Urinary bladder (tissue), 4 donors: ENCODE data around the gene IL10RB. TPM values are rescaled to one million over a fixed set of nuclear protein-coding genes. Genes with fewer than 3 reads are reported as not detected.

Source experiments
- DNase-seq: peaks from one replicate; pipeline ENCODE4 v3.0.0-alpha.2; 2015; ENCODE audit errors: extremely low spot score
- H3K27ac ChIP-seq: one replicate; pipeline ENCODE4 v1.5.1; 2013; ENCODE audit warnings: low read depth, mild to moderate bottlenecking, moderate library complexity
- H3K36me3 ChIP-seq: one replicate; pipeline ENCODE4 v1.6.1; 2013; ENCODE audit warnings: mild to moderate bottlenecking, moderate library complexity; ENCODE audit not compliant: insufficient read depth
- H3K4me1 ChIP-seq: one replicate; pipeline ENCODE4 v1.6.1; 2013; ENCODE audit warnings: mild to moderate bottlenecking, moderate library complexity; ENCODE audit not compliant: insufficient read depth
- H3K4me3 ChIP-seq: one replicate; pipeline ENCODE4 v1.5.1; 2013; ENCODE audit warnings: low read depth, low read length
- WGBS: extraction: QIAGEN DNeasy Blood & Tissue Kit; methylation state at CpG from one replicate; pipeline ENCODE4 v1.1.7; 2013; 5-methylcytosine and 5-hydroxymethylcytosine counted together
- polyA plus RNA-seq: library from polyadenylated mRNA; stranded (reverse); fragments of 200-250 nt; gene quantifications from one replicate; pipeline ENCODE4 v1.2.3, GENCODE V29; 2013
- total RNA-seq: library from RNA; depleted of rRNA; stranded (reverse); fragments of >200 nt; gene quantifications from one replicate; pipeline ENCODE4 v1.2.3, GENCODE V29; 2014
- donor health status: healthy with polysubstance abuse.
- donor health status: healthy.

Gene IL10RB
- total and polyA plus RNA-seq, 2 donors, result 30.0 to 31.4 TPM

GRCh38 chr21:33264561-33264960, 1.6 kb upstream of the IL10RB start:
- H3K4me1 ChIP-seq, result no peaks in the 10 kb centered on the region
- H3K27ac ChIP-seq, result no peak overlapping the region
- WGBS, result 86% methylated on average over 11 of the region's 11 CpGs
- no peak for DNase-seq
- H3K4me3 ChIP-seq, result no peak overlapping the region
- H3K36me3 ChIP-seq, result no peaks in the 10 kb centered on the region

GRCh38 chr21:33265664-33266049, 510 bp upstream of the IL10RB start:
- H3K4me3 ChIP-seq, result peak overlapping the region; percentile 89
- H3K36me3 ChIP-seq, result no peaks in the 10 kb centered on the region
- H3K4me1 ChIP-seq, result no peaks in the 10 kb centered on the region
- WGBS, result 28% methylated on average over 12 of the region's 12 CpGs
- no peak overlapping the region for H3K27ac ChIP-seq
- peak; percentile 2 for DNase-seq

DNA sequence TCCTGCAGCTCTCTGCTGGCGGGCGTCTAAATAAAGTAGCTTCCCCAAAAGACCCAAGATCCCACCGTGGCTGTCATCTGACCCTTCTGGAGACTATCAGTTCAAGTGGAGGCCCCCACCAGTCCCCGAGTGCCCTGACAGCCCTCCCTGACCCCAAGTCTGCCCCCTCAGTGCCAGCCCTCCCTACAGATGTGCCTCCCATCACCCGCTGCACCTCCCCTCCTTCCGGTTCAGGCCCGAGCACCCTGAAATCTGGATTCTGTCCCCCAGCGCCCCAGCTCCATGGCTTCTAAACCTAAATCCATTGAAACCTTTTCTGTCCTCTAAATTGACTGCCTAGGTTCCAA, 595 bp downstream of the IL10RB start:
- no peak for DNase-seq
- WGBS, result 5% methylated on average over 8 of the region's 8 CpGs
- H3K36me3 ChIP-seq, result no peaks in the 10 kb centered on the region
- H3K4me1 ChIP-seq, result no peaks in the 10 kb centered on the region
- peak overlapping the region; percentile 89 for H3K4me3 ChIP-seq
- H3K27ac ChIP-seq, result peak overlapping the region; percentile 91

GRCh38 chr21:33267250-33267649, 1.1 kb downstream of the IL10RB start:
- peak overlapping the region; percentile 91 for H3K27ac ChIP-seq
- no peaks in the 10 kb centered on the region for H3K36me3 ChIP-seq
- peak overlapping the region; percentile 89 for H3K4me3 ChIP-seq
- no peak for DNase-seq
- 83% methylated on average over 7 of the region's 7 CpGs for WGBS
- H3K4me1 ChIP-seq, result no peaks in the 10 kb centered on the region

GRCh38 chr21:33268393-33268736, 2.2 kb downstream of the IL10RB start:
- Histone ChIP-seq H3K4me1 (no peaks in the 10 kb centered on the region), H3K4me3 (no peak overlapping the region), H3K27ac (no peak overlapping the region), H3K36me3 (no peaks in the 10 kb centered on the region)
- 87% methylated on average over 7 of the region's 7 CpGs for WGBS
- no peak for DNase-seq

DNA sequence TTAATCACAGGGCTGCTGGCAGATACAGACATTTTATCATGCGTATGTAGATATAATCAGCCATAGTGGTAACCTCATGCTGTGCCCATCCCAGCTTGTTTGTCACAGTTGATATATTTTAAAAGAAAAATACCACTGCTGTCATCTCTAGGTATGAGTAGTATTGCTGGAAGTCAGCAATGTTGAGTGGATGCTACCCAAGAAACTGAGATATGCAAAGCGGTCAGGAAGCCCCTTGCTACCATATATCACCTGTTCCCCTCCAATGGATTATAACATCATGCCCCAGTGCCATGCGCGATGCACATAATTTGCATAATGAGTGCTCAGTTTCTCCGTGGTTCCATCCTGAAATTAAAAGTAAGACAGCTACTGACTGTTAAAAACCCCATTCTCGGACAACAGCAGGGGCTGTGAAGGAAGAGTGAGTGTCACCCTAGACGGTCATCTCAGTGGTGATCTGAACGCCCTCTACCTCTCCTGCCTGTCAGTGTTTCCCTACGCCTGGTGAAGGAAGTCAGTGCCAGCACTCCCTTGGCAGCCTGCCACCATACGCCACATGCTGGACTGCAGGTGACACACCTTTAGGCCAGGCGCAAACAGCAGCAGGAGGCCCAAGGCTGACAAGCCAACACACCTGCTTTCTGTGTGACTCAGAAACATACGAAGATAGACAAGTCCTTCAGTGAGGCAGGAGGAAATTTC, 2.7 kb downstream of the IL10RB start:
- Histone ChIP-seq H3K27ac (no peak overlapping the region), H3K4me3 (no peak overlapping the region), H3K36me3 (no peaks in the 10 kb centered on the region), H3K4me1 (no peaks in the 10 kb centered on the region)
- no peak for DNase-seq
- WGBS, result 79% methylated on average over 12 of the region's 12 CpGs

- Histone ChIP-seq H3K4me1 (no peaks in the 10 kb centered on the region), H3K27ac (no peak overlapping the region), H3K4me3 (no peak overlapping the region), H3K36me3 (peaks cover 2% of the 10 kb centered on the region)
- no peak for DNase-seq
- 94% methylated on average over 8 of the region's 8 CpGs for WGBS
These were observed 4.8 kb downstream of the IL10RB start for GRCh38 chr21:33270986-33271385.

DNA sequence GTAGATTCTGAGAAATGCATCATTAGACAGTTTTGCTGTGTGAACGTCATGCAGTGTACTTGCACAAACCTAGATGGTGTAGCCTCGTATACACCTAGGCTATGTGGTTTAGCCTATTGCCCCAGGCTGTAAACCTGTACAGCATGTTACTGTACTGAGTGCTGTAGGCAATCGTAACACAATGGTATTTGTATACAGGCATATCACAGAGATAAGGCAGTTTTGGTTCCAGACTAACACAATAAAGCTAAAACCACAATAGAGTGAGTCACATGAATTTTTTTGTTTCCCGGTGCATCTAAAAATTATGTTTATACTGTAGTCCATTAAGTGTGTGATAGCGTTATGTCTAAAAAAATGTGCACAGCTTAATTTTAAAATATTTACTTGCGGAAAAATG, 6.9 kb downstream of the IL10RB start:
- Histone ChIP-seq H3K4me1 (no peaks in the 10 kb centered on the region), H3K4me3 (no peak overlapping the region), H3K36me3 (peaks cover 2% of the 10 kb centered on the region), H3K27ac (no peak overlapping the region)
- no peak for DNase-seq
- WGBS, result 88% methylated on average over 6 of the region's 6 CpGs

GRCh38 chr21:33278721-33279120, 12.6 kb downstream of the IL10RB start:
- Histone ChIP-seq H3K4me1 (no peaks in the 10 kb centered on the region), H3K36me3 (peaks cover 2% of the 10 kb centered on the region), H3K27ac (no peak overlapping the region), H3K4me3 (no peak overlapping the region)
- 92% methylated on average over 2 of the region's 2 CpGs for WGBS
- DNase-seq, result no peak

DNA sequence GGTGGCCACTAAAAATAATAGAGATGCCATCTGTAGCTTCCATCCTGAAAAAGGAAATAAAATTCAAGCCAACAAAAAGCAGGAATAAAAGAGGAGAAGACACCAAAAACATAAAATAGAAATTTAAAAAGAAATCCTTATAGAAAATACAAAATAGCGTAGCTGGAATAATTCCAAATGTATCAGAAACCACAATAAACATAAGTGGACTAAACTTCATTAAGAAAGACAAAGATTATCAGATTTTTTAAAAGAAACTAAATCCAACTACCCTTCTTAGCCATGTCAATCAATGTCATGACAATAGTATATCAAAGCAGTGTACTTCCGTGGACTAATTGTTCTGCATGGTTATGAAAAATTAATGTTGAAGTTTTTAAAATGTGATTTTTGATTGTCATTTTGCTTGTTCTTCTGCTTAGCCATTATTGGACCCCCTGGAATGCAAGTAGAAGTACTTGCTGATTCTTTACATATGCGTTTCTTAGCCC, 13.2 kb downstream of the IL10RB start:
- 82% methylated on average over 3 of the region's 3 CpGs for WGBS
- Histone ChIP-seq H3K4me1 (no peaks in the 10 kb centered on the region), H3K36me3 (peaks cover 2% of the 10 kb centered on the region), H3K4me3 (no peak overlapping the region), H3K27ac (no peak overlapping the region)
- no peak for DNase-seq

- Histone ChIP-seq H3K4me3 (no peak overlapping the region), H3K4me1 (no peaks in the 10 kb centered on the region), H3K27ac (no peak overlapping the region), H3K36me3 (no peaks in the 10 kb centered on the region)
- DNase-seq, result no peak
- 88% methylated on average over 6 of the region's 6 CpGs for WGBS
These were observed 15.0 kb downstream of the IL10RB start for GRCh38 chr21:33281096-33281652.

GRCh38 chr21:33283203-33283602, 17.0 kb downstream of the IL10RB start:
- H3K4me3 ChIP-seq, result no peak overlapping the region
- H3K36me3 ChIP-seq, result no peaks in the 10 kb centered on the region
- H3K27ac ChIP-seq, result no peak overlapping the region
- no peak for DNase-seq
- 94% methylated on average over 5 of the region's 5 CpGs for WGBS
- H3K4me1 ChIP-seq, result peaks cover 2% of the 10 kb centered on the region

DNA sequence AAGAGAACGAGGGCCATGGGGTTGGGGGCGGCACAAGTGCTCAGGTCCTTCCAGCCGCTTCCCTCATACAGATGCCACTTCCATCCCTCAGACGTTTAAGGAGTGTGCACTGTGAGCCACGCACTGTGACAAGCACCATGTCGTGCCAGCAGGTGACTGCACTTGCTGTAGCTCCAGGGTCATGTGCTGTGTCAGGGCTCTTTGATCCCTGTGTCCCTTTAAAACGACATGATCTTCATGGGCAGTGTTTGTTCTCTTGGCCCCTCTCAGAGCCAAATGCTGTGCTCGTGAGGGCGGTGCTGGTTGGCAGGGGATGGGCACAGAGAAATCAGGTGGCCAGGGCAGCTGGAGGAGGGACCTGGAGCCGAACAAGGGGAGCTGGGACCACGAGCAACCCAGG, 19.9 kb downstream of the IL10RB start:
- WGBS, result 79% methylated on average over 11 of the region's 11 CpGs
- no peak overlapping the region for H3K27ac ChIP-seq
- H3K4me3 ChIP-seq, result no peak overlapping the region
- H3K4me1 ChIP-seq, result peaks cover 2% of the 10 kb centered on the region
- no peaks in the 10 kb centered on the region for H3K36me3 ChIP-seq
- no peak for DNase-seq

DNA sequence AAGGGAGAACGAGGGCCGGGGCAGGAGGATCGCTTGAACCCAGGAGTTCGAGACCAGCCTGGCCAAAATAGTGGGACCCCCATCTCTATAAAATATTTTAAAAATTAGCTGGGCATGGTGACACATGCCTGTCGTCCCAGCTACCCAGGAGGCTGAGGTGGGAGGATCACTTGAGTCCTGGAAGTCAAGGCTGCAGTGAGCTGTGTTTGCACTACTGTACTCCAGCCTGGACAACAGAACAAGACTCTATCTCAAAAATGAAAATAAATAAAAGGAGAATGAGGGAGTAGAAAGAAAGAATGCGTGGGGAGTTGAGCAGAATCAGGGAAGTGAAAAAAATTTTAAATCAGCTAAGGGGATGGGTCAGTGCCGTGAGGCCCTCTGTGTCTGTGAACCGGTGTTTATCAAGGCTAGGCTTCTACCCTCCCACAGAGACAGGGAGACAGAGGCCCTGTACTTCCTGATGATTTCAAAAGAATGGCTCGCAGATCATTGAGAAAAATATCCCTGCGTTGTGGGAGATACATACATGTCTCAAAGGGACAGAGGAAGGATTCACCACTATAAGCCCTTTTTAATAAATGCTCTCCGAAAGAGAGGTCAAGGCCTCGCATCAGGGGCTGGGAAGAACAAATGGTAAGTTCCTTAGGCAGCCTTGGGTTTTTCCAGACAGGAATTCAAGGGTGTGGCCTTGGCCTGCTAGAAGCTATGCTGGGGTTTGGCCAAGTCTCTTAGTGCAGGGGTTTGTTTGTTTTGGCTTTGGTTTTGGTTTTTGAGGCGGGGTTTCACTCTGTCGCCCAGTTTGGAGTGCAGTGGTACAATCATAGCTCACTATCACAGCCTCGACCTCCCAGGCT, 20.7 kb downstream of the IL10RB start:
- no peak for DNase-seq
- no peaks in the 10 kb centered on the region for H3K36me3 ChIP-seq
- WGBS, result 53% methylated on average over 15 of the region's 15 CpGs
- H3K27ac ChIP-seq, result peak overlapping the region; percentile 48
- peaks cover 2% of the 10 kb centered on the region for H3K4me1 ChIP-seq
- H3K4me3 ChIP-seq, result no peak overlapping the region
